Measurements from ENCODE around the gene SMAD9.

SMAD9 gene

GRCh38 chr13:36814465-36814864 lies 105.6 kb downstream of the SMAD9 start:
- no peak for DNase-seq

DNA sequence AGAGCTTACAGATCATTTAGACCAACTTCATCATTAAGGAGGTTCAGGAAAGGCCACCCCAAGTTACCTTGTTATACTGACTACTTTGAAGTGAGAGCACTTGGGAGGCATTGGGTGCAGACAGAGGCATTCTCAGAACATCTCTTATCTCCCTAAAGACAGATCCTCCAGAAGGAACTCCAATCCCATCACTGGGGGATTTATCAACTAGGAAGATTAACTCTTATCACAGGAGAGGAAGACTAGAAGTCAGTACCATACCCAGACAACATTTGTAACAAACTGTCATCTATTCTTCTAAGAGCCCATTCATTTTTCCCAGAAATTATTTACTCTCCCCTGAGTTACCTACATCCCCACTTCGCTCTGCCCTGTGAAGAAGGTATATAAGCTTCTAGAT lies 106.8 kb downstream of the SMAD9 start:
- DNase-seq, result no peak

GRCh38 chr13:36807616-36808015 lies 112.4 kb downstream of the SMAD9 start:
- DNase-seq, result no peak

GRCh38 chr13:36806102-36806501 lies 113.9 kb downstream of the SMAD9 start:
- DNase-seq, result no peak

GRCh38 chr13:36804588-36804987 lies 115.5 kb downstream of the SMAD9 start:
- no peak for DNase-seq

GRCh38 chr13:36801035-36801434 lies 119.0 kb downstream of the SMAD9 start:
- no peak for DNase-seq

DNA sequence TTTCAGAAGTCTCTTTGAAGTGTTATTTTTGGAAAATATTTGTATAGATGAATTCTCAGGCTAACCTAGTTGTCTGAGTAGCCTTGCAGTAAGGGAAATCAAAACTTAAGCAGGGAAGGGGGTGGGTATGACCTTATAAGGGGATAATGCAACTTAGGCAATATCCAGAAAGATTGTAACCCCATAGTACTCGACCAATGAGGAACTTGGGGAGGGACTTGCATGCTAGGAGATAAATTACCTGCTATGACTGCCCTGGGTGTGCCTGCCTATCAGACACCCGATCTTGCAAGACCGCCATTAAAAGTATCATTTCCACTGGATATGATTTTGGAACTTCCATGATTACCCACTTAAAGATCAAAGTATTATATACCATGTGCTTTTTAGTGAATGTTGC lies 124.0 kb downstream of the SMAD9 start:
- no peak for DNase-seq

DNA sequence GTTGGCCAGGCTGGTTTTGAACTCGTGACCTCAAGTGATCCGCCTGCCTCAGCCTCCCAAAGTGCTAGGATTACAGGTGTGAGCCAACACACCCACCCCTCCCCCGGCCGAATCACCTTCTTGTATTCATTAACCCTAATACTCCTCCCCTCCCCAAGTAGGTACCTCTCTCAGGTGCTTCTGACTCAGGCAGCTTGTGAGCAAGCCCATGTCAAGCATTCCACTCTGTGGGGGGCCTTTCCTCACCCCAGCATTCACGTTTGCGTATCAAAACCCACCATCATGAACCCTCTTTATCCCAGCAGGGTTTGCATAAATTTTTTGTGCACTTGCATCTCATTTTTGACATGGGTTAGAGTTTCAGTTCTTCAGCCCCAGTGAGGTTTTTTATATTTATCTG lies 124.6 kb downstream of the SMAD9 start:
- DNase-seq, result no peak
